Neural cell (in vitro differentiated cells): Measurements from ENCODE around the gene ANKZF1. TPM values are rescaled to one million over a fixed set of nuclear protein-coding genes. Genes with fewer than 3 reads are reported as not detected.

Experiments
- H2AFZ ChIP-seq: fragments of 200-600, 300-800 bp; sonication (generic), shearing (Covaris generic); 2 replicates; pipeline ENCODE4 v1.6.0; 2014; ENCODE audit warnings: low read depth, mild to moderate bottlenecking, antibody characterized with exemption, low read length, moderate library complexity
- H3F3A ChIP-seq: fragments of 200-600 bp; shearing (Covaris generic); 2 replicates; pipeline ENCODE4 v1.6.1; 2016; ENCODE audit warnings: mild to moderate bottlenecking, moderate library complexity, mixed read lengths, antibody characterized with exemption, low read length; ENCODE audit not compliant: insufficient read depth, poor library complexity, severe bottlenecking
- H3K27ac ChIP-seq: fragments of 200-600, 300-800 bp; sonication (generic), shearing (Covaris generic); 2 replicates; pipeline ENCODE4 v1.5.1; 2014; ENCODE audit warnings: mild to moderate bottlenecking, low read length, moderate library complexity
- H3K27me3 ChIP-seq: fragments of 300-800, 200-600 bp; sonication (generic), shearing (Covaris generic); 2 replicates; pipeline ENCODE4 v1.6.0; 2014; ENCODE audit warnings: mild to moderate bottlenecking, low read depth, low read length, moderate library complexity; ENCODE audit not compliant: insufficient read depth
- H3K36me3 ChIP-seq: fragments of 300-800, 200-600 bp; sonication (generic), shearing (Covaris generic); 2 replicates; pipeline ENCODE4 v1.5.1; 2014; ENCODE audit warnings: mild to moderate bottlenecking, antibody characterized with exemption, low read length, moderate library complexity; ENCODE audit not compliant: insufficient read depth
- H3K4me2 ChIP-seq: fragments of 300-800, 200-600 bp; sonication (generic), shearing (Covaris generic); 2 replicates; pipeline ENCODE4 v1.6.0; 2014; ENCODE audit warnings: mild to moderate bottlenecking, low read length
- H3K4me3 ChIP-seq: fragments of 300-800, 200-600 bp; sonication (generic), shearing (Covaris generic); 2 replicates; pipeline ENCODE4 v1.5.1; 2014; ENCODE audit warnings: mild to moderate bottlenecking, low read length, moderate library complexity
- H3K79me2 ChIP-seq: fragments of 200-600 bp; shearing (Covaris generic); replicated peaks from 2 replicates; pipeline ENCODE4 v1.6.0; 2014; ENCODE audit warnings: mild to moderate bottlenecking, low read length, moderate library complexity; ENCODE audit not compliant: insufficient read depth
- H3K9ac ChIP-seq: fragments of 300-800, 200-600 bp; sonication (generic), shearing (Covaris generic); 2 replicates; pipeline ENCODE4 v1.6.1; 2016; ENCODE audit warnings: mild to moderate bottlenecking, low read length, mixed read lengths
- H3K9me2 ChIP-seq: fragments of 200-600 bp; shearing (Covaris generic); 2 replicates; pipeline ENCODE4 v1.6.1; 2016; ENCODE audit warnings: mild to moderate bottlenecking, low read length, mixed read lengths; ENCODE audit not compliant: insufficient read depth
- H3K9me3 ChIP-seq: fragments of 200-600, 300-800 bp; sonication (generic), shearing (Covaris generic); 2 replicates; pipeline ENCODE4 v1.6.1; 2016; ENCODE audit warnings: mild to moderate bottlenecking, mixed run types, low read length, moderate library complexity, mixed read lengths
- H4K20me1 ChIP-seq: fragments of 200-600 bp; shearing (Covaris generic); 2 replicates; pipeline ENCODE4 v1.6.1; 2016; ENCODE audit warnings: mild to moderate bottlenecking, mixed run types; ENCODE audit not compliant: insufficient read depth
- EP300 ChIP-seq: fragments of 450-650 bp; conservative IDR thresholded peaks from 2 replicates; pipeline ENCODE4 v1.6.1; 2014; ENCODE audit warnings: antibody characterized with exemption, mild to moderate bottlenecking, moderate library complexity; ENCODE audit not compliant: poor library complexity, severe bottlenecking
- EZH2 ChIP-seq: fragments of 200-600, 300-800 bp; shearing (Covaris generic), sonication (generic); IDR thresholded peaks from 2 replicates; pipeline ENCODE4 v1.6.1; 2014; ENCODE audit warnings: antibody characterized with exemption, low read length, borderline replicate concordance, mild to moderate bottlenecking; ENCODE audit not compliant: insufficient read depth, poor library complexity, severe bottlenecking
- MXI1 ChIP-seq: fragments of 450-650 bp; conservative IDR thresholded peaks from 2 replicates; pipeline ENCODE4 v1.6.1; 2014; ENCODE audit warnings: antibody characterized with exemption, mild to moderate bottlenecking; ENCODE audit not compliant: poor library complexity, severe bottlenecking
- POLR2AphosphoS5 ChIP-seq: IDR thresholded peaks from 2 replicates; pipeline ENCODE4 v1.6.1; 2012
- RAD21 ChIP-seq: fragments of 450-650 bp; conservative IDR thresholded peaks from 2 replicates; pipeline ENCODE4 v1.6.1; 2014; ENCODE audit warnings: antibody characterized with exemption, mild to moderate bottlenecking, moderate library complexity
- SMC3 ChIP-seq: fragments of 450-650 bp; conservative IDR thresholded peaks from 2 replicates; pipeline ENCODE4 v1.6.1; 2014; ENCODE audit warnings: antibody characterized with exemption, mild to moderate bottlenecking, moderate library complexity; ENCODE audit not compliant: poor library complexity
- TAF1 ChIP-seq: IDR thresholded peaks from 2 replicates; pipeline ENCODE4 v1.6.1; 2012; ENCODE audit warnings: low read depth
- polyA plus RNA-seq: library from polyadenylated mRNA; depleted of rRNA; stranded (reverse); fragments of >200 nt; gene quantifications from 2 replicates; pipeline ENCODE4 v1.2.3, GENCODE V29; 2014
- TF ChIP-seq, protein P1 (sequence below): IDR thresholded peaks from 2 replicates; pipeline ENCODE4 v1.6.1; 2012; ENCODE audit warnings: borderline replicate concordance
- TF ChIP-seq, protein P2 (sequence below): fragments of 450-650 bp; IDR thresholded peaks from 2 replicates; pipeline ENCODE4 v1.5.1; 2014; ENCODE audit warnings: antibody characterized with exemption, mild to moderate bottlenecking, moderate library complexity; ENCODE audit not compliant: poor library complexity, severe bottlenecking

ANKZF1 gene
- polyA plus RNA-seq, 1 donor from 2014 or later: 185 TPM

DNA sequence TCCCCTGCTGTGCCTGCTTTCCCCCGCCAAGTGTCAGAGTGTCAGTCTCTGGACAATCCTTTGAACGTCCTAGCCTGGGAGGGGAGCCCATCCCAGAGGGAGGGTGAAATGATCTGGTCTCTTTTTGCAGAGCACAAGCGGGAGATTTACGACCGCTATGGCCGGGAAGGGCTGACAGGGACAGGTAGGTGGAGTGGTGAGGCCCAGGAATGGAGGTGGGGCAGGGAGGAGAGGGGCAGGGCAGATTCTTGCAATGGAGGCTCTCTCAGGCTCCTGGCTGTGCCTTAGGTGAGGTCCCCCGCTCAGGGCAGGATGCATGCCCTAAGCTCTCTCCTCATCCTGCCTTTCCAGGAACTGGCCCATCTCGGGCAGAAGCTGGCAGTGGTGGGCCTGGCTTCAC, 52.0 kb downstream of the ANKZF1 start:
- H2AFZ ChIP-seq: no peak overlapping the region
- H3K27me3 ChIP-seq: no peaks in the 10 kb centered on the region
- no peaks in the 10 kb centered on the region for H3K9me2 ChIP-seq
- H3K4me2 ChIP-seq: no peak overlapping the region
- peaks cover 10% of the 10 kb centered on the region for H3F3A ChIP-seq
- no peaks in the 10 kb centered on the region for H3K79me2 ChIP-seq
- H3K4me3 ChIP-seq: no peak overlapping the region
- no peaks in the 10 kb centered on the region for H3K9me3 ChIP-seq
- no peak overlapping the region for H3K9ac ChIP-seq
- no peaks in the 10 kb centered on the region for H3K36me3 ChIP-seq
- H3K27ac ChIP-seq: no peak overlapping the region
- no peaks in the 10 kb centered on the region for H4K20me1 ChIP-seq
- no peak for TF ChIP-seq EP300
- no peak for TF ChIP-seq EZH2
- TF ChIP-seq RAD21: no peak
- TF ChIP-seq TAF1: no peak
- TF ChIP-seq, protein P1, sequence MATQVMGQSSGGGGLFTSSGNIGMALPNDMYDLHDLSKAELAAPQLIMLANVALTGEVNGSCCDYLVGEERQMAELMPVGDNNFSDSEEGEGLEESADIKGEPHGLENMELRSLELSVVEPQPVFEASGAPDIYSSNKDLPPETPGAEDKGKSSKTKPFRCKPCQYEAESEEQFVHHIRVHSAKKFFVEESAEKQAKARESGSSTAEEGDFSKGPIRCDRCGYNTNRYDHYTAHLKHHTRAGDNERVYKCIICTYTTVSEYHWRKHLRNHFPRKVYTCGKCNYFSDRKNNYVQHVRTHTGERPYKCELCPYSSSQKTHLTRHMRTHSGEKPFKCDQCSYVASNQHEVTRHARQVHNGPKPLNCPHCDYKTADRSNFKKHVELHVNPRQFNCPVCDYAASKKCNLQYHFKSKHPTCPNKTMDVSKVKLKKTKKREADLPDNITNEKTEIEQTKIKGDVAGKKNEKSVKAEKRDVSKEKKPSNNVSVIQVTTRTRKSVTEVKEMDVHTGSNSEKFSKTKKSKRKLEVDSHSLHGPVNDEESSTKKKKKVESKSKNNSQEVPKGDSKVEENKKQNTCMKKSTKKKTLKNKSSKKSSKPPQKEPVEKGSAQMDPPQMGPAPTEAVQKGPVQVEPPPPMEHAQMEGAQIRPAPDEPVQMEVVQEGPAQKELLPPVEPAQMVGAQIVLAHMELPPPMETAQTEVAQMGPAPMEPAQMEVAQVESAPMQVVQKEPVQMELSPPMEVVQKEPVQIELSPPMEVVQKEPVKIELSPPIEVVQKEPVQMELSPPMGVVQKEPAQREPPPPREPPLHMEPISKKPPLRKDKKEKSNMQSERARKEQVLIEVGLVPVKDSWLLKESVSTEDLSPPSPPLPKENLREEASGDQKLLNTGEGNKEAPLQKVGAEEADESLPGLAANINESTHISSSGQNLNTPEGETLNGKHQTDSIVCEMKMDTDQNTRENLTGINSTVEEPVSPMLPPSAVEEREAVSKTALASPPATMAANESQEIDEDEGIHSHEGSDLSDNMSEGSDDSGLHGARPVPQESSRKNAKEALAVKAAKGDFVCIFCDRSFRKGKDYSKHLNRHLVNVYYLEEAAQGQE: no peak
- TF ChIP-seq, protein P2, sequence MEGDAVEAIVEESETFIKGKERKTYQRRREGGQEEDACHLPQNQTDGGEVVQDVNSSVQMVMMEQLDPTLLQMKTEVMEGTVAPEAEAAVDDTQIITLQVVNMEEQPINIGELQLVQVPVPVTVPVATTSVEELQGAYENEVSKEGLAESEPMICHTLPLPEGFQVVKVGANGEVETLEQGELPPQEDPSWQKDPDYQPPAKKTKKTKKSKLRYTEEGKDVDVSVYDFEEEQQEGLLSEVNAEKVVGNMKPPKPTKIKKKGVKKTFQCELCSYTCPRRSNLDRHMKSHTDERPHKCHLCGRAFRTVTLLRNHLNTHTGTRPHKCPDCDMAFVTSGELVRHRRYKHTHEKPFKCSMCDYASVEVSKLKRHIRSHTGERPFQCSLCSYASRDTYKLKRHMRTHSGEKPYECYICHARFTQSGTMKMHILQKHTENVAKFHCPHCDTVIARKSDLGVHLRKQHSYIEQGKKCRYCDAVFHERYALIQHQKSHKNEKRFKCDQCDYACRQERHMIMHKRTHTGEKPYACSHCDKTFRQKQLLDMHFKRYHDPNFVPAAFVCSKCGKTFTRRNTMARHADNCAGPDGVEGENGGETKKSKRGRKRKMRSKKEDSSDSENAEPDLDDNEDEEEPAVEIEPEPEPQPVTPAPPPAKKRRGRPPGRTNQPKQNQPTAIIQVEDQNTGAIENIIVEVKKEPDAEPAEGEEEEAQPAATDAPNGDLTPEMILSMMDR: no peak
- no peak for TF ChIP-seq POLR2AphosphoS5
- TF ChIP-seq MXI1: no peak
- no peak for TF ChIP-seq SMC3

DNA sequence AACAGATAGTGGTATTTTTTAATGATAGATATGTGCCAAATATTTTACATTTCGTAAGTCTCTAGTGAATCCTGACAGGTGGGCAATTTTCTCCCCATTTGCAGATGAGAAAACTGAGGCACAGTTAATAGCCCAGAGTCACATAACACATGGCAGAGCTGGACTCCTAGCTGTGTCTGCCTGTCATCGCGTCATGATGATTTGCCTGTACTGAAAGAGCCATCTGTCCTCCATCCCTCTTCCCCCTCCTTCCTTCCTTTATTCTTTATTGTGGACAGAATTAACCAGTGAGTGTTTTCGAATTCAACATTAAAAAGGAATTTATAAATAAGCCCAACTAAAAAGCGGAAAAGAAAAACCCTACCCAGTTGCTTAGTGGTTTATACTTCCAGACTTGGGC, 52.8 kb downstream of the ANKZF1 start:
- no peaks in the 10 kb centered on the region for H3K9me3 ChIP-seq
- H3K4me3 ChIP-seq: no peak overlapping the region
- H3K27me3 ChIP-seq: no peaks in the 10 kb centered on the region
- no peak overlapping the region for H3K27ac ChIP-seq
- no peaks in the 10 kb centered on the region for H3K36me3 ChIP-seq
- no peak overlapping the region for H3K9ac ChIP-seq
- H4K20me1 ChIP-seq: no peaks in the 10 kb centered on the region
- no peaks in the 10 kb centered on the region for H3K9me2 ChIP-seq
- no peak overlapping the region for H2AFZ ChIP-seq
- no peak overlapping the region for H3K4me2 ChIP-seq
- H3K79me2 ChIP-seq: no peaks in the 10 kb centered on the region
- H3F3A ChIP-seq: peaks cover 10% of the 10 kb centered on the region
- no peak for TF ChIP-seq EZH2
- no peak for TF ChIP-seq EP300
- no peak for TF ChIP-seq RAD21
- no peak for TF ChIP-seq TAF1
- TF ChIP-seq, protein P2: no peak
- no peak for TF ChIP-seq MXI1
- no peak for TF ChIP-seq POLR2AphosphoS5
- no peak for TF ChIP-seq SMC3
- TF ChIP-seq, protein P1: no peak
